ENCODE results near the gene ATP8A2.

The ATP8A2 gene

GRCh38 chr13:25764378-25764777 lies 392.6 kb downstream of the ATP8A2 start:
- DNase-seq (ENCODE audit: extremely low spot score), result no peak
- CTCF ChIA-PET, result interaction anchor here (2.7 kb wide), 1 partner anchor 11 kb away, joined by 12 read pairs; no protein-coding TSS in a partner anchor
- no peak for TF ChIP-seq CTCF (IDR thresholded peaks at IDR 0.05; ENCODE audit: control extremely low read depth, extremely low read depth, low read depth, missing control alignments)
- POLR2A ChIA-PET, result no interaction called here

- no peak for DNase-seq (ENCODE audit: extremely low spot score)
- CTCF ChIA-PET, result no interaction called here
- TF ChIP-seq CTCF (IDR thresholded peaks at IDR 0.05; ENCODE audit: control extremely low read depth, extremely low read depth, low read depth, missing control alignments), result no peak
- POLR2A ChIA-PET, result no interaction called here
These were observed 393.5 kb downstream of the ATP8A2 start for GRCh38 chr13:25765266-25765665.

GRCh38 chr13:25766576-25766975 lies 394.8 kb downstream of the ATP8A2 start:
- ChIA-PET CTCF (interaction anchor here (1.4 kb wide), 1 partner anchor 16 kb away, joined by 3 read pairs; no protein-coding TSS in a partner anchor), POLR2A (no interaction called here)
- TF ChIP-seq CTCF (IDR thresholded peaks at IDR 0.05; ENCODE audit: control extremely low read depth, extremely low read depth, low read depth, missing control alignments), result no peak
- no peak for DNase-seq (ENCODE audit: extremely low spot score)

GRCh38 chr13:25766991-25767390 lies 395.2 kb downstream of the ATP8A2 start:
- TF ChIP-seq CTCF (IDR thresholded peaks at IDR 0.05; ENCODE audit: control extremely low read depth, extremely low read depth, low read depth, missing control alignments), result no peak
- CTCF ChIA-PET, result interaction anchor here (1.4 kb wide), 1 partner anchor 16 kb away, joined by 3 read pairs; no protein-coding TSS in a partner anchor
- POLR2A ChIA-PET, result no interaction called here
- no peak for DNase-seq (ENCODE audit: extremely low spot score)

DNA sequence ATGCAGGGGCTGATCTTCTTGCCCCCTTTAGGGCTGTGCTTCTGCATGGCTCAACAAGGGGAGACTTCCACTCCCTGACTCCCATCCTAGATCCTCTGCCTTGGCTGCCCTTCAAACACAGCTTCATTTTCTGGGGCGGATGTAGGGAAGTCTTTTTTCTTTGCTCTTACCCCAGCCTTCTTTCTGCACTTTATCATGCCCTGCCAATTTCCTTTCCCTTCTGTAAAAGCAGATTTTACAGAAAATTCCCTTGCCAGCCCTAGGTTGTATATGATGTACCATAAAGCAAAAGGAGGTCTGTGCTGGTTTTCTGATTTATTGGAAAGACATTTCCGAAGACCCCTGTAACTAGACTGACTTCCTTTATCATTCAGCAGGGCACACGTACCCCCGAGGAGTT lies 396.6 kb downstream of the ATP8A2 start:
- ChIA-PET CTCF (interaction anchor here (1.0 to 1.5 kb wide), 4 partner anchors 11 to 36 kb away, joined by 3 read pairs; no protein-coding TSS in a partner anchor), POLR2A (no interaction called here)
- no peak for DNase-seq (ENCODE audit: extremely low spot score)
- no peak for TF ChIP-seq CTCF (IDR thresholded peaks at IDR 0.05; ENCODE audit: control extremely low read depth, extremely low read depth, low read depth, missing control alignments)

GRCh38 chr13:25768838-25769237 lies 397.1 kb downstream of the ATP8A2 start:
- DNase-seq (ENCODE audit: extremely low spot score), result no peak
- TF ChIP-seq CTCF (IDR thresholded peaks at IDR 0.05; ENCODE audit: control extremely low read depth, extremely low read depth, low read depth, missing control alignments), result no peak
- POLR2A ChIA-PET, result no interaction called here
- CTCF ChIA-PET, result interaction anchor here (1.1 to 1.5 kb wide), 3 partner anchors 10 to 35 kb away, joined by 3 read pairs; no protein-coding TSS in a partner anchor

- CTCF ChIA-PET, result no interaction called here
- DNase-seq (ENCODE audit: extremely low spot score), result no peak
- no peak for TF ChIP-seq CTCF (IDR thresholded peaks at IDR 0.05; ENCODE audit: control extremely low read depth, extremely low read depth, low read depth, missing control alignments)
- POLR2A ChIA-PET, result no interaction called here
These were observed 398.8 kb downstream of the ATP8A2 start for GRCh38 chr13:25770601-25771000.
